Esophagus muscularis mucosa (tissue), 4 donors: ENCODE results near the gene PDE4D. TPM values are rescaled to one million over a fixed set of nuclear protein-coding genes. Genes with fewer than 3 reads are reported as not detected.

Experiments used
- DNase-seq: peaks from one replicate; pipeline ENCODE4 v3.0.0-alpha.2; 2017; ENCODE audit errors: extremely low spot score
- H3K27ac ChIP-seq, 4 donors: fragments of 200-600 bp; sonication (generic); replicated peaks in 1 of 4; 1 replicate in 3 of 4; 2 replicates in 1 of 4; pipeline ENCODE4 v1.5.1; 2016 to 2019; ENCODE audit warnings: mild to moderate bottlenecking in 1 of 4
- H3K27me3 ChIP-seq, 4 donors: fragments of 200-600 bp; sonication (generic); one replicate each; pipeline versions ENCODE4 v1.5.1 to v1.6.0; 2016 to 2019
- H3K36me3 ChIP-seq, 4 donors: fragments of 200-600 bp; sonication (generic); one replicate each; pipeline ENCODE4 v1.5.1; 2016 to 2019
- H3K4me1 ChIP-seq, 4 donors: fragments of 200-600 bp; sonication (generic); one replicate each; pipeline ENCODE4 v1.5.1; 2016 to 2019
- H3K4me3 ChIP-seq, 4 donors: fragments of 200-600 bp; sonication (generic); 1 replicate in 2 of 4; 2 replicates in 2 of 4; pipeline ENCODE4 v1.5.1; 2016 to 2019; ENCODE audit warnings: mild to moderate bottlenecking in 4 of 4, moderate library complexity in 1 of 4
- H3K9me3 ChIP-seq, 4 donors: fragments of 200-600 bp; sonication (generic); 1 replicate in 3 of 4; 2 replicates in 1 of 4; pipeline ENCODE4 v1.5.1; 2016 to 2019
- CTCF ChIP-seq, 3 experiments: fragments of 200-600 bp in 2 of 3; fragments of 450-650 bp in 1 of 3; sonication (generic) in 2 of 3; IDR thresholded peaks; one replicate each; pipeline ENCODE4 v1.5.1; 2017 to 2019; ENCODE audit warnings: antibody characterized with exemption in 3 of 3, mild to moderate bottlenecking in 2 of 3, moderate library complexity in 1 of 3
- EP300 ChIP-seq: sonication (generic); formaldehyde crosslinking; IDR thresholded peaks from one replicate; pipeline ENCODE4 v1.6.1; 2017; ENCODE audit warnings: antibody characterized with exemption
- POLR2A ChIP-seq: fragments of 450-650 bp; IDR thresholded peaks from one replicate; pipeline ENCODE4 v1.6.1; 2017; ENCODE audit warnings: antibody characterized with exemption, moderate library complexity, mild to moderate bottlenecking, low read depth
- POLR2AphosphoS5 ChIP-seq, 2 donors: sonication (generic); formaldehyde crosslinking; IDR thresholded peaks; one replicate each; pipeline ENCODE4 v1.6.1; 2017; ENCODE audit warnings: antibody characterized with exemption in 2 of 2
- WGBS: methylation state at CpG from one replicate; pipeline ENCODE4 v1.1.5; 2018; 5-methylcytosine and 5-hydroxymethylcytosine counted together
- intact Hi-C: fragments of 100-400 bp; cut with DNase I; formaldehyde crosslinking; loops from one replicate; pipeline ENCODE4 v1.15.1; 2023
- total RNA-seq, 4 donors: library from RNA; depleted of rRNA; stranded (reverse); fragments of >200 nt; gene quantifications; one replicate each; pipeline versions ENCODE4 v1.1.0 to v1.2.1, GENCODE V29; 2016

The PDE4D gene
- total RNA-seq, 4 donors from 2014 or later: 39.2 to 87.0 (median 50.2) TPM

- Histone ChIP-seq H3K9me3 (no peaks in the 10 kb centered on the region), H3K4me3 (peak overlapping the region in 2 of 4 donors; percentile 5 to 6), H3K36me3 (no peaks in the 10 kb centered on the region), H3K4me1 (peaks cover 3 to 22% (median 10%) of the 10 kb centered on the region in 4 donors), H3K27me3 (no peaks in the 10 kb centered on the region), H3K27ac (peak overlapping the region in 1 of 4 donors; percentile 6)
- no peak for DNase-seq
- intact Hi-C loops: loop anchor here (5.0 kb wide), 2 partner anchors 128 to 293 kb away; no protein-coding TSS in a partner anchor
- 25% methylated on average over 6 of the region's 6 CpGs for WGBS
- no peak for TF ChIP-seq EP300
- no peak for TF ChIP-seq POLR2AphosphoS5 (IDR thresholded peaks at IDR 0.05)
- peak; percentile 80 to 86 (median 80) for TF ChIP-seq CTCF (IDR thresholded peaks at IDR 0.05)
- no peak for TF ChIP-seq POLR2A
Observed at GRCh38 chr5:59799668-59800346, 93.7 kb downstream of the PDE4D start.

- no peaks in the 10 kb centered on the region for H3K9me3 ChIP-seq
- no peaks in the 10 kb centered on the region for H3K27me3 ChIP-seq
- WGBS: 50% methylated on average over 5 of the region's 5 CpGs
- H3K27ac ChIP-seq: peak overlapping the region in 2 of 4 donors; percentile 4 to 6
- no peaks in the 10 kb centered on the region for H3K36me3 ChIP-seq
- DNase-seq: no peak
- H3K4me1 ChIP-seq: peaks cover 3 to 22% (median 10%) of the 10 kb centered on the region in 4 donors
- no peak for TF ChIP-seq CTCF (IDR thresholded peaks at IDR 0.05)
- intact Hi-C loops: loop anchor here (5.0 kb wide), 1 partner anchor 127 kb away; no protein-coding TSS in a partner anchor
- H3K4me3 ChIP-seq: peak overlapping the region in 2 of 4 donors; percentile 3 to 5
Observed at GRCh38 chr5:59798862-59799667, 94.5 kb downstream of the PDE4D start.

- H3K9me3 ChIP-seq: no peaks in the 10 kb centered on the region
- H3K36me3 ChIP-seq: no peaks in the 10 kb centered on the region
- H3K4me1 ChIP-seq: peaks cover 3 to 21% (median 19%) of the 10 kb centered on the region in 4 donors
- H3K27me3 ChIP-seq: no peaks in the 10 kb centered on the region
- 79% methylated on average over 4 of the region's 4 CpGs for WGBS
- DNase-seq: no peak
- intact Hi-C loops: loop anchor here (5.0 kb wide), 1 partner anchor 123 kb away; no protein-coding TSS in a partner anchor
- H3K4me3 ChIP-seq: no peak overlapping the region
- no peak for TF ChIP-seq POLR2AphosphoS5 (IDR thresholded peaks at IDR 0.05)
- TF ChIP-seq POLR2A: no peak
- TF ChIP-seq CTCF (IDR thresholded peaks at IDR 0.05): no peak
- TF ChIP-seq EP300: no peak
- H3K27ac ChIP-seq: no peak overlapping the region
Observed at GRCh38 chr5:59795141-59795540, 98.4 kb downstream of the PDE4D start.

GRCh38 chr5:59792983-59793585 is 100.4 kb downstream of the PDE4D start:
- intact Hi-C loops: no loop called here
- peaks cover 3 to 18% (median 9%) of the 10 kb centered on the region in 4 donors for H3K4me1 ChIP-seq
- 46% methylated on average over 6 of the region's 6 CpGs for WGBS

GRCh38 chr5:59791617-59792016 is 101.9 kb downstream of the PDE4D start:
- Histone ChIP-seq H3K9me3 (no peaks in the 10 kb centered on the region), H3K4me3 (no peak overlapping the region), H3K4me1 (peaks cover 3 to 18% (median 9%) of the 10 kb centered on the region in 4 donors), H3K27ac (no peak overlapping the region), H3K36me3 (no peaks in the 10 kb centered on the region), H3K27me3 (no peaks in the 10 kb centered on the region)
- no peak for DNase-seq
- TF ChIP-seq CTCF (IDR thresholded peaks at IDR 0.05) (no peak), POLR2AphosphoS5 (IDR thresholded peaks at IDR 0.05) (no peak), EP300 (no peak), POLR2A (no peak)
- intact Hi-C loops: no loop called here
- WGBS: 96% methylated on average over 3 of the region's 3 CpGs

More at GRCh38 chr5:59792983-59793585, 100.4 kb downstream of the PDE4D start:
- TF ChIP-seq POLR2AphosphoS5 (IDR thresholded peaks at IDR 0.05): peak; percentile 18 to 23
- no peak for TF ChIP-seq POLR2A
- H3K36me3 ChIP-seq: no peaks in the 10 kb centered on the region
- H3K27ac ChIP-seq: no peak overlapping the region
- no peaks in the 10 kb centered on the region for H3K27me3 ChIP-seq
- H3K9me3 ChIP-seq: no peaks in the 10 kb centered on the region
- DNase-seq: no peak
- no peak overlapping the region for H3K4me3 ChIP-seq
